NB4 (cell line): ENCODE results near the gene DSEL.

Source experiments
- CTCF ChIP-seq: IDR thresholded peaks from one replicate; pipeline ENCODE4 v1.5.1; 2012; ENCODE audit warnings: low read depth, low read length
- POLR2A ChIP-seq: IDR thresholded peaks from 2 replicates; pipeline ENCODE4 v1.6.1; 2011; ENCODE audit warnings: mild to moderate bottlenecking; ENCODE audit not compliant: insufficient read length; ENCODE audit errors: extremely low read depth

- TF ChIP-seq CTCF = no peak
- TF ChIP-seq POLR2A = no peak
Measured at GRCh38 chr18:67477522-67477921, 39.0 kb downstream of the DSEL start.
